Suprapubic skin (tissue), 4 donors: ENCODE data around the gene PLEKHH1. TPM values are rescaled to one million over a fixed set of nuclear protein-coding genes. Genes with fewer than 3 reads are reported as not detected.
"Not testable (repeated sequence)": the region's sequence is repeated elsewhere in the genome, so short reads cannot be mapped to it uniquely, and the experiment has no call there.

Experiments used
- DNase-seq, 2 donors: peaks; one replicate each; pipeline ENCODE4 v3.0.0-alpha.2; 2019; ENCODE audit warnings: low spot score in 2 of 2
- H3K27ac ChIP-seq: fragments of 200-600 bp; sonication (generic); one replicate; pipeline ENCODE4 v1.5.1; 2019
- H3K27me3 ChIP-seq: fragments of 200-600 bp; sonication (generic); one replicate; pipeline ENCODE4 v1.5.1; 2019
- H3K36me3 ChIP-seq: fragments of 200-600 bp; sonication (generic); one replicate; pipeline ENCODE4 v1.5.1; 2019
- H3K4me1 ChIP-seq: fragments of 200-600 bp; sonication (generic); one replicate; pipeline ENCODE4 v1.5.1; 2019
- H3K4me3 ChIP-seq: fragments of 200-600 bp; sonication (generic); one replicate; pipeline ENCODE4 v1.5.1; 2019; ENCODE audit warnings: mild to moderate bottlenecking
- H3K9me3 ChIP-seq: fragments of 200-600 bp; sonication (generic); one replicate; pipeline ENCODE4 v1.5.1; 2019
- EP300 ChIP-seq: sonication (generic); formaldehyde crosslinking; IDR thresholded peaks from one replicate; pipeline ENCODE4 v1.6.1; 2017; ENCODE audit warnings: antibody characterized with exemption
- POLR2A ChIP-seq, 2 donors: fragments of 450-650 bp; IDR thresholded peaks; one replicate each; pipeline ENCODE4 v1.6.1; 2017; ENCODE audit warnings: antibody characterized with exemption in 2 of 2, mild to moderate bottlenecking in 2 of 2, moderate library complexity in 2 of 2
- POLR2AphosphoS5 ChIP-seq, 3 donors: sonication (generic); formaldehyde crosslinking; IDR thresholded peaks; one replicate each; pipeline ENCODE4 v1.6.1; 2017; ENCODE audit warnings: antibody characterized with exemption in 3 of 3
- WGBS: methylation state at CpG from one replicate; pipeline ENCODE4 v1.1.5; 2018; 5-methylcytosine and 5-hydroxymethylcytosine counted together
- total RNA-seq, 4 donors: library from RNA; depleted of rRNA; stranded (reverse); fragments of >200 nt; gene quantifications; one replicate each; pipeline ENCODE4 v1.1.0, GENCODE V29; 2016
- TF ChIP-seq, protein P1 (sequence below), 2 donors: fragments of 200-600 bp in 1 of 2; fragments of 450-650 bp in 1 of 2; sonication (generic) in 1 of 2; IDR thresholded peaks; one replicate each; pipeline ENCODE4 v1.5.1; 2016 to 2019; ENCODE audit warnings: antibody characterized with exemption in 2 of 2, mild to moderate bottlenecking in 1 of 2, moderate library complexity in 1 of 2

The PLEKHH1 gene
- total RNA-seq, 4 donors from 2014 or later: 15.3 to 75.6 (median 23.7) TPM

GRCh38 chr14:67620217-67620785 is 87.2 kb downstream of the PLEKHH1 start:
- DNase-seq: no peak
- WGBS: 7% methylated on average over 19 of the region's 19 CpGs

DNA sequence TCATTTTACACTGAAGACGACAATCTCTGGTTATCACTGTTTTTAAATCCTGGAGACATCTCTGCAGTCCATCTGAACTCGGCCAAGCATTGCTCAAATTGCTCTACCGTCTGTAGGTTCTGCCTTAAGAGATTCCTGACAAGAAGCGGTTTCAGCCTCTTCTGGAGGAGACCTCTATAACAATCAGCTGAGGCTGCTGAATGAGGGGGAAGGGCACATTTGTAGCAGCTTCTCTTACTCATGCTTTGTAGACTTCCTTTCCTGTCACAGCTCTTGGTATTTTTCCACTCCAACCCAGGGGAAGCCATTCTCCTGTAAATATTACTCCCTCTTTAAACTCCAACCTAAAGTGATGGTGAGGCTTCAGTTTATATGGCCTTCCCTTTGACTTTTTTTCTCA is 89.6 kb downstream of the PLEKHH1 start:
- DNase-seq: no peak
- TF ChIP-seq EP300: no peak
- TF ChIP-seq POLR2A (IDR thresholded peaks at IDR 0.05): no peak
- TF ChIP-seq, protein P1, sequence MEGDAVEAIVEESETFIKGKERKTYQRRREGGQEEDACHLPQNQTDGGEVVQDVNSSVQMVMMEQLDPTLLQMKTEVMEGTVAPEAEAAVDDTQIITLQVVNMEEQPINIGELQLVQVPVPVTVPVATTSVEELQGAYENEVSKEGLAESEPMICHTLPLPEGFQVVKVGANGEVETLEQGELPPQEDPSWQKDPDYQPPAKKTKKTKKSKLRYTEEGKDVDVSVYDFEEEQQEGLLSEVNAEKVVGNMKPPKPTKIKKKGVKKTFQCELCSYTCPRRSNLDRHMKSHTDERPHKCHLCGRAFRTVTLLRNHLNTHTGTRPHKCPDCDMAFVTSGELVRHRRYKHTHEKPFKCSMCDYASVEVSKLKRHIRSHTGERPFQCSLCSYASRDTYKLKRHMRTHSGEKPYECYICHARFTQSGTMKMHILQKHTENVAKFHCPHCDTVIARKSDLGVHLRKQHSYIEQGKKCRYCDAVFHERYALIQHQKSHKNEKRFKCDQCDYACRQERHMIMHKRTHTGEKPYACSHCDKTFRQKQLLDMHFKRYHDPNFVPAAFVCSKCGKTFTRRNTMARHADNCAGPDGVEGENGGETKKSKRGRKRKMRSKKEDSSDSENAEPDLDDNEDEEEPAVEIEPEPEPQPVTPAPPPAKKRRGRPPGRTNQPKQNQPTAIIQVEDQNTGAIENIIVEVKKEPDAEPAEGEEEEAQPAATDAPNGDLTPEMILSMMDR (IDR thresholded peaks at IDR 0.05): no peak
- no peak for TF ChIP-seq POLR2AphosphoS5 (IDR thresholded peaks at IDR 0.05)
- Histone ChIP-seq H3K4me3 (no peak overlapping the region), H3K27me3 (no peaks in the 10 kb centered on the region), H3K9me3 (no peaks in the 10 kb centered on the region), H3K27ac (peak overlapping the region; percentile 35), H3K36me3 (no peaks in the 10 kb centered on the region), H3K4me1 (peaks cover 34% of the 10 kb centered on the region)
- WGBS: 54% methylated on average over 4 of the region's 4 CpGs

More at GRCh38 chr14:67620217-67620785, 87.2 kb downstream of the PLEKHH1 start:
- Histone ChIP-seq H3K4me3 (peak overlapping the region; percentile 67), H3K27ac (peak overlapping the region; percentile 14), H3K4me1 (peaks cover 34% of the 10 kb centered on the region), H3K9me3 (no peaks in the 10 kb centered on the region), H3K27me3 (no peaks in the 10 kb centered on the region), H3K36me3 (no peaks in the 10 kb centered on the region)
- no peak for TF ChIP-seq POLR2AphosphoS5 (IDR thresholded peaks at IDR 0.05)

GRCh38 chr14:67623114-67623513 is 90.0 kb downstream of the PLEKHH1 start:
- no peak for DNase-seq
- WGBS: 23% methylated on average over 2 of the region's 2 CpGs
- Histone ChIP-seq H3K36me3 (no peaks in the 10 kb centered on the region), H3K27me3 (no peaks in the 10 kb centered on the region), H3K9me3 (no peaks in the 10 kb centered on the region), H3K4me3 (no peak overlapping the region), H3K4me1 (peaks cover 34% of the 10 kb centered on the region), H3K27ac (peak overlapping the region; percentile 35)
- TF ChIP-seq, protein P1 (IDR thresholded peaks at IDR 0.05): no peak
- no peak for TF ChIP-seq POLR2AphosphoS5 (IDR thresholded peaks at IDR 0.05)
- no peak for TF ChIP-seq EP300
- no peak for TF ChIP-seq POLR2A (IDR thresholded peaks at IDR 0.05)

DNA sequence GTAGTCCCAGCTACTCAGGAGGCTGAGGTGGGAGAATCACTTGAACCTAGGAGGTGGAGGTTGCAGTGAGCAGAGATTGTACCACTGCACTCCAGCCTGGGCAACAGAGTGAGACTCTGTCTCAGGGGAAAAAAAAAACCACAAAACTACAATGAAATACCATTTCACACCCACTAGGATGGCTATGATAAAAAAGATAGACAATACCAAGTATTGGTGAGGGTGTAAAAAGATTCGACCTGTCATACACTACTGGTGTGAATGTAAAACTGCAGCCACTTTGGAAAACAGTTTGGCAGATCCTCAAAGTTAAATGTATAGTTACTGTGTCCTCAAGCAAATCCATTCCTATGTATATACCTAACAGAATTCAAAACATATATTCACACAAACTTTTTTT is 93.0 kb downstream of the PLEKHH1 start:
- not testable (repeated sequence) for H3K9me3 ChIP-seq, H3K27ac ChIP-seq, H3K4me3 ChIP-seq, DNase-seq, H3K27me3 ChIP-seq, H3K36me3 ChIP-seq
- 83% methylated on average over 1 of the region's 1 CpG for whole genome bisulfite sequencing
- H3K4me1 ChIP-seq: peaks cover 14% of the 10 kb centered on the region

GRCh38 chr14:67627519-67627918 is 94.4 kb downstream of the PLEKHH1 start:
- TF ChIP-seq POLR2AphosphoS5 (IDR thresholded peaks at IDR 0.05): no peak
- TF ChIP-seq EP300: no peak
- TF ChIP-seq, protein P1 (IDR thresholded peaks at IDR 0.05): no peak
- no peak for TF ChIP-seq POLR2A (IDR thresholded peaks at IDR 0.05)
- Histone ChIP-seq H3K4me1 (peaks cover 12% of the 10 kb centered on the region), H3K27me3 (no peaks in the 10 kb centered on the region), H3K9me3 (no peaks in the 10 kb centered on the region), H3K4me3 (no peak overlapping the region), H3K27ac (no peak overlapping the region), H3K36me3 (no peaks in the 10 kb centered on the region)
- DNase-seq: no peak

- Histone ChIP-seq H3K4me3 (no peak overlapping the region), H3K27ac (no peak overlapping the region), H3K9me3 (no peaks in the 10 kb centered on the region), H3K4me1 (no peaks in the 10 kb centered on the region), H3K36me3 (no peaks in the 10 kb centered on the region), H3K27me3 (no peaks in the 10 kb centered on the region)
- no peak for DNase-seq
- WGBS: 97% methylated on average over 4 of the region's 4 CpGs
- TF ChIP-seq POLR2AphosphoS5 (IDR thresholded peaks at IDR 0.05) (no peak), POLR2A (IDR thresholded peaks at IDR 0.05) (no peak), EP300 (no peak)
- TF ChIP-seq, protein P1 (IDR thresholded peaks at IDR 0.05): no peak
Measured at GRCh38 chr14:67630186-67630585, 97.1 kb downstream of the PLEKHH1 start.
